HG02623 (cell line): ENCODE data around the gene HYOU1.
A peak's percentile ranks its signal among the peaks of the same experiment; 100 is the strongest.
"Not testable (repeated sequence)": the region's sequence is repeated elsewhere in the genome, so short reads cannot be mapped to it uniquely, and the experiment has no call there.

Experiments used
- ATAC-seq: cut with Tn5 transposase; IDR thresholded peaks from one replicate; pipeline ENCODE4 v1.9.1; 2021; ENCODE audit warnings: moderate library complexity; ENCODE audit not compliant: unreplicated experiment

Gene HYOU1

GRCh38 chr11:119085437-119085847, 28.4 kb upstream of the HYOU1 start:
- peak; percentile 14 for ATAC-seq

GRCh38 chr11:119084663-119085436, 27.8 kb upstream of the HYOU1 start, which contains the start of gene HMBS:
Gene HMBS, plus strand, starts transcription at chr11:119084881. Its CDS starts 153 bp downstream, at chr11:119085034.
- peak; percentile 89 for ATAC-seq

GRCh38 chr11:119081682-119082260, 24.8 kb upstream of the HYOU1 start:
- no peak for ATAC-seq

- ATAC-seq: no peak
Measured at GRCh38 chr11:119078675-119079420, 21.8 kb upstream of the HYOU1 start.

GRCh38 chr11:119077839-119078238, 20.8 kb upstream of the HYOU1 start:
- ATAC-seq: no peak

- ATAC-seq: peak; percentile 95
Measured at GRCh38 chr11:119067371-119068222, 10.6 kb upstream of the HYOU1 start, which contains the start of gene VPS11. Gene VPS11, plus strand, starts transcription at chr11:119067818. Its CDS starts 6 bp downstream, at chr11:119067824.

GRCh38 chr11:119065369-119065768, 8.4 kb upstream of the HYOU1 start:
- no peak for ATAC-seq

GRCh38 chr11:119062779-119063178, 5.8 kb upstream of the HYOU1 start:
- ATAC-seq: no peak

GRCh38 chr11:119061256-119061655, 4.3 kb upstream of the HYOU1 start:
- ATAC-seq: no peak

- not testable (repeated sequence) for ATAC-seq
Measured at GRCh38 chr11:119059128-119059527, 2.1 kb upstream of the HYOU1 start.

GRCh38 chr11:119056421-119056999, 495 bp downstream of the HYOU1 start:
- no peak for ATAC-seq

- ATAC-seq: no peak
Measured at GRCh38 chr11:119055901-119056300, 1.1 kb downstream of the HYOU1 start.

- no peak for ATAC-seq
Measured at GRCh38 chr11:119054418-119054817, 2.6 kb downstream of the HYOU1 start.

GRCh38 chr11:119052163-119052814, 4.7 kb downstream of the HYOU1 start:
- ATAC-seq: no peak

- peak; percentile 38 for ATAC-seq
Measured at GRCh38 chr11:119051440-119052162, 5.4 kb downstream of the HYOU1 start.

- no peak for ATAC-seq
Measured at GRCh38 chr11:119049081-119049480, 7.9 kb downstream of the HYOU1 start.

- ATAC-seq: no peak
Measured at GRCh38 chr11:119048644-119049043, 8.4 kb downstream of the HYOU1 start.

GRCh38 chr11:119047205-119047604, 9.8 kb downstream of the HYOU1 start:
- ATAC-seq: no peak

- ATAC-seq: no peak
Measured at GRCh38 chr11:119046489-119046888, 10.5 kb downstream of the HYOU1 start.
